K562 (cell line): ENCODE results near the gene PPP1R16B. TPM values are rescaled to one million over a fixed set of nuclear protein-coding genes. Genes with fewer than 3 reads are reported as not detected.

Experiments
- ATAC-seq: fragments of 200-7000 bp; cut with Tn5 transposase; 3 replicates; pipeline ENCODE4 v1.9.1; 2020; ENCODE audit warnings: moderate library complexity
- BruUV-seq: library from RNA; stranded (reverse); fragments of 400-500 nt; replicated peaks from 2 replicates; lab custom pipeline; 2021; lab: Mats Ljungman, UMichigan
- CTCF ChIA-PET: fragments of 300-600 bp; formaldehyde crosslinking; extraction: SDS; loops from one replicate; lab custom pipeline; 2021; ENCODE audit warnings: low intra/inter-chr PET ratio; lab: Yijun Ruan, JAX
- POLR2A ChIA-PET: fragments of 300-600, 350-650 bp; sonication (Branson Sonifier 250); formaldehyde crosslinking; extraction: SDS; loops from one replicate; lab custom pipeline; 2021; ENCODE audit warnings: antibody characterized with exemption, inconsistent platforms; lab: Yijun Ruan, JAX
- DNase-seq, 4 experiments: peaks; one replicate each; pipeline versions ENCODE4 v3.0.0 to v3.0.0-alpha.2; 2011 to 2018; ENCODE audit warnings: low spot score in 3 of 4, mixed read lengths in 3 of 4; ENCODE audit errors: extremely low read depth in 1 of 4
- FAIRE-seq: peaks from 2 replicates; lab custom pipeline; 2011; peaks lifted over from hg19 to GRCh38; lab: Jason Lieb, UNC
- H2AFZ ChIP-seq: 2 replicates; pipeline ENCODE4 v1.6.0; 2011; ENCODE audit warnings: low read depth, low read length, control low read depth, inconsistent platforms
- H3K27ac ChIP-seq: fragments of 200-600 bp; 3 replicates; pipeline ENCODE4 v1.8.0; 2011; ENCODE audit warnings: low read depth, mild to moderate bottlenecking, control low read depth, inconsistent platforms, low read length, moderate library complexity, mixed read lengths; ENCODE audit errors: extremely low read depth
- H3K27me3 ChIP-seq, 2 experiments: fragments of 300-600 bp in 1 of 2; 2 replicates in 1 of 2; 3 replicates in 1 of 2; pipeline versions ENCODE4 v1.6.0 to v1.8.0; 2011; ENCODE audit warnings: inconsistent platforms in 2 of 2, low read length in 2 of 2, mild to moderate bottlenecking in 1 of 2, mixed read lengths in 1 of 2, moderate library complexity in 1 of 2; ENCODE audit not compliant: control insufficient read depth in 2 of 2, insufficient read depth in 2 of 2
- H3K36me3 ChIP-seq: fragments of 300-600 bp; 3 replicates; pipeline ENCODE4 v1.8.0; 2011; ENCODE audit warnings: mild to moderate bottlenecking, low read length, inconsistent platforms; ENCODE audit not compliant: control insufficient read depth, insufficient read depth
- H3K4me1 ChIP-seq, 2 experiments: fragments of 200-600 bp in 1 of 2; replicated peaks in 1 of 2; 2 replicates in 1 of 2; 3 replicates in 1 of 2; pipeline versions ENCODE4 v1.5.1 to v1.8.0; 2011; ENCODE audit warnings: inconsistent platforms in 2 of 2, low read length in 2 of 2, mild to moderate bottlenecking in 1 of 2, mixed read lengths in 1 of 2, moderate library complexity in 1 of 2; ENCODE audit not compliant: control insufficient read depth in 2 of 2, insufficient read depth in 2 of 2
- H3K4me2 ChIP-seq: 2 replicates; pipeline ENCODE4 v1.6.1; 2011; ENCODE audit warnings: low read length, control low read depth, inconsistent platforms, mixed read lengths; ENCODE audit not compliant: insufficient read depth
- H3K4me3 ChIP-seq: fragments of 200-600 bp; sonication (generic), shearing (Covaris generic); 2 replicates; pipeline ENCODE4 v1.5.1; 2016; ENCODE audit warnings: control low read depth, inconsistent platforms
- H3K79me2 ChIP-seq: fragments of 200-600 bp; 3 replicates; pipeline ENCODE4 v1.8.0; 2011; ENCODE audit warnings: low read length, inconsistent platforms; ENCODE audit not compliant: control insufficient read depth, insufficient read depth
- H3K9ac ChIP-seq, 2 experiments: 2 replicates each; pipeline versions ENCODE4 v1.6.0 to v1.6.1; 2011; ENCODE audit warnings: low read depth in 2 of 2, low read length in 2 of 2, control low read depth in 1 of 2, inconsistent platforms in 1 of 2, mild to moderate bottlenecking in 1 of 2, mixed read lengths in 1 of 2; ENCODE audit not compliant: insufficient read depth in 1 of 2
- H3K9me1 ChIP-seq: one replicate; pipeline ENCODE4 v1.6.0; 2011; ENCODE audit warnings: inconsistent platforms, mild to moderate bottlenecking, low read length, moderate library complexity; ENCODE audit not compliant: control insufficient read depth, insufficient read depth
- H3K9me3 ChIP-seq: replicated peaks from 2 replicates; pipeline ENCODE4 v1.5.1; 2011; ENCODE audit warnings: low read depth, low read length, inconsistent platforms; ENCODE audit not compliant: control insufficient read depth, insufficient read depth
- H4K20me1 ChIP-seq: replicated peaks from 2 replicates; pipeline ENCODE4 v1.6.1; 2011; ENCODE audit warnings: low read length, inconsistent platforms, mixed read lengths; ENCODE audit not compliant: control insufficient read depth, insufficient read depth
- ATF6 ChIP-seq: sonication (generic); formaldehyde crosslinking; IDR thresholded peaks from 2 replicates; pipeline ENCODE4 v1.4.0; 2020; ENCODE audit warnings: mild to moderate bottlenecking, missing genetic modification reagents
- BRF2 ChIP-seq: IDR thresholded peaks from 3 replicates; pipeline ENCODE4 v1.6.1; 2011; ENCODE audit warnings: borderline replicate concordance, mild to moderate bottlenecking; ENCODE audit not compliant: insufficient read length, insufficient read depth
- CREB1 ChIP-seq, 2 experiments: sonication (generic) in 1 of 2; formaldehyde crosslinking in 1 of 2; IDR thresholded peaks; 2 replicates each; pipeline versions ENCODE4 v1.6.1 to v1.8.0; 2012 to 2022; ENCODE audit warnings: inconsistent platforms in 1 of 2, mild to moderate bottlenecking in 1 of 2, missing genetic modification reagents in 1 of 2, moderate library complexity in 1 of 2
- CREB3L1 ChIP-seq: fragments of 450-650 bp; IDR thresholded peaks from 2 replicates; pipeline ENCODE4 v1.6.1; 2014; ENCODE audit warnings: low read depth, mild to moderate bottlenecking, moderate library complexity, borderline replicate concordance
- DACH1 ChIP-seq: fragments of 450-650 bp; IDR thresholded peaks from 2 replicates; pipeline ENCODE4 v1.6.1; 2018; ENCODE audit not compliant: partially characterized antibody
- E2F3 ChIP-seq: fragments of 250-450 bp; sonication (Bioruptor Pico); IDR thresholded peaks from 2 replicates; pipeline ENCODE4 v1.4.0; 2020; ENCODE audit warnings: mild to moderate bottlenecking
- GABPA ChIP-seq: fragments of 200-800 bp; sonication (Bioruptor generic); conservative IDR thresholded peaks from 2 replicates; pipeline ENCODE4 v1.6.1; 2016; ENCODE audit warnings: low read depth, missing genetic modification characterization, missing compliant biosample characterization
- JUNB ChIP-seq: fragments of 450-650 bp; formaldehyde crosslinking; conservative IDR thresholded peaks from 2 replicates; pipeline ENCODE4 v1.4.0; 2020; ENCODE audit warnings: mild to moderate bottlenecking
- PATZ1 ChIP-seq: fragments of 250-450 bp; sonication (Bioruptor Pico); IDR thresholded peaks from 2 replicates; pipeline ENCODE4 v1.5.0; 2020; ENCODE audit warnings: mild to moderate bottlenecking, borderline replicate concordance
- POLR2AphosphoS5 ChIP-seq: IDR thresholded peaks from 2 replicates; pipeline ENCODE4 v1.6.1; 2011; ENCODE audit warnings: mild to moderate bottlenecking, low read depth, low read length, moderate library complexity; ENCODE audit not compliant: control insufficient read depth, insufficient read depth
- RCOR1 ChIP-seq, 2 experiments: IDR thresholded peaks; 2 replicates each; pipeline ENCODE4 v1.6.1; 2012; ENCODE audit warnings: low read depth in 2 of 2, low read length in 2 of 2, borderline replicate concordance in 1 of 2, improper control_type of control experiment in 1 of 2
- RFX7 ChIP-seq: fragments of 250-450 bp; sonication (Bioruptor Pico); IDR thresholded peaks from 2 replicates; pipeline ENCODE4 v1.5.1; 2021; ENCODE audit warnings: mild to moderate bottlenecking
- SIRT6 ChIP-seq: IDR thresholded peaks from one replicate; pipeline ENCODE4 v1.6.1; 2012; ENCODE audit warnings: low read depth, mild to moderate bottlenecking, control low read depth, inconsistent platforms, low read length, moderate library complexity
- SMARCA4 ChIP-seq: fragments of 450-650 bp; IDR thresholded peaks from 2 replicates; pipeline ENCODE4 v1.6.1; 2016
- ZNF511 ChIP-seq: sonication (generic); formaldehyde crosslinking; IDR thresholded peaks from 2 replicates; pipeline ENCODE4 v1.8.0; 2022; ENCODE audit warnings: mild to moderate bottlenecking, missing genetic modification reagents
- WGBS: fragments of 100-300 bp; shearing (Covaris generic); methylation state at CpG from one replicate; pipeline ENCODE4 v1.1.6; 2016; ENCODE audit warnings: low coverage, mixed read lengths; ENCODE audit not compliant: insufficient coverage; ENCODE audit errors: missing lambda C conversion rate; 5-methylcytosine and 5-hydroxymethylcytosine counted together
- in situ Hi-C: fragments of 300-500 bp; cut with MboI; formaldehyde crosslinking; loops from 4 replicates; pipeline ENCODE4 v1.15.0; 2018; ENCODE audit warnings: inconsistent platforms, mixed read lengths
- intact Hi-C: fragments of 100-400 bp; cut with micrococcal nuclease; formaldehyde crosslinking; loops from 2 replicates; pipeline ENCODE4 v1.14.2; 2022
- polyA plus RNA-seq, 8 experiments: library from polyadenylated mRNA; depleted of rRNA in 4 of 8; stranded (reverse) in 5 of 8; unstranded in 3 of 8; fragments of >200 nt; fragmentation: Nextera tagmentation in 2 of 8; fragmentation: Illumina TruSeq in 1 of 8; extraction: Ambion mirVana in 2 of 8; extraction: Trizol in 1 of 8; gene quantifications; 2 replicates each; pipeline versions ENCODE4 v1.2.1 to v1.2.3, GENCODE V29; 2011 to 2014; ENCODE audit warnings: inconsistent platforms in 1 of 8, missing spikeins in 1 of 8
- total RNA-seq, 7 experiments: library from RNA; depleted of rRNA in 6 of 7; stranded (reverse); fragments of >200 nt in 6 of 7; fragmentation: Illumina TruSeq in 2 of 7; extraction: Trizol in 2 of 7; gene quantifications; 2 replicates each; pipeline versions ENCODE4 v1.2.1 to v1.2.3, GENCODE V29; 2011 to 2021; ENCODE audit warnings: low replicate concordance in 1 of 7

PPP1R16B gene
- total and polyA plus RNA-seq, 9 of the 15 experiments (the other 6 are each of a cell fraction or from before 2014, with no cell fraction given), result 1.5 to 11.5 (median 6.8) TPM

GRCh38 chr20:38934530-38934929 is 129.0 kb downstream of the PPP1R16B start:
- in situ Hi-C loops, result loop anchor here (5.0 kb wide), 1 partner anchor 103 kb away; no protein-coding TSS in a partner anchor
- no peak for DNase-seq
- Histone ChIP-seq H3K4me3 (no peak overlapping the region), H3K79me2 (peaks cover 100% of the 10 kb centered on the region), H4K20me1 (peaks cover 50% of the 10 kb centered on the region), H3K9me3 (no peaks in the 10 kb centered on the region), H3K9me1 (peaks cover 14% of the 10 kb centered on the region), H3K4me1 (peaks cover 5 to 48% of the 10 kb centered on the region in 2 experiments; a peak in 3 of 5 replicates), H2AFZ (no peak overlapping the region), H3K9ac (no peak overlapping the region), H3K36me3 (peaks cover 98% of the 10 kb centered on the region), H3K27ac (no peak overlapping the region), H3K27me3 (no peaks in the 10 kb centered on the region), H3K4me2 (no peak overlapping the region)
- ChIA-PET POLR2A (interaction anchor here (1.2 kb wide), 1 partner anchor 27 kb away, joined by 6 read pairs; the partner anchor contains the start of gene DHX35), CTCF (no interaction called here)
- FAIRE-seq, result no peak
- WGBS, result 87% methylated on average over 5 of the region's 5 CpGs
- no peak for ATAC-seq
- no TSS peak for BruUV-seq
- intact Hi-C loops, result no loop called here
- TF ChIP-seq JUNB (no peak), CREB1 (IDR thresholded peaks at IDR 0.05) (no peak), CREB1 (CRISPR knock-in tag; IDR thresholded peaks at IDR 0.05) (no peak), BRF2 (no peak), E2F3 (CRISPR knock-in tag) (no peak), ZNF511 (CRISPR knock-in tag) (no peak), SMARCA4 (no peak), ATF6 (no peak), PATZ1 (CRISPR knock-in tag) (no peak), RCOR1 (IDR thresholded peaks at IDR 0.05; ENCODE audit: borderline replicate concordance in 1 of 2, low read depth in 2 of 2, low read length in 2 of 2) (no peak), RFX7 (CRISPR knock-in tag) (no peak), POLR2AphosphoS5 (no peak), SIRT6 (no peak), DACH1 (no peak), GABPA (tag) (no peak), CREB3L1 (no peak)
